Stimulated activated CD8-positive, alpha-beta memory T cell treated with anti-CD3 and anti-CD28 coated beads, Interleukin-4, amount 100 ng/mL, for 48 hours (primary cell): ENCODE results near the gene IL23A.

Experiments used
- DNase-seq: peaks from one replicate; pipeline ENCODE4 v3.0.0-alpha.2; 2020

Gene IL23A

DNA sequence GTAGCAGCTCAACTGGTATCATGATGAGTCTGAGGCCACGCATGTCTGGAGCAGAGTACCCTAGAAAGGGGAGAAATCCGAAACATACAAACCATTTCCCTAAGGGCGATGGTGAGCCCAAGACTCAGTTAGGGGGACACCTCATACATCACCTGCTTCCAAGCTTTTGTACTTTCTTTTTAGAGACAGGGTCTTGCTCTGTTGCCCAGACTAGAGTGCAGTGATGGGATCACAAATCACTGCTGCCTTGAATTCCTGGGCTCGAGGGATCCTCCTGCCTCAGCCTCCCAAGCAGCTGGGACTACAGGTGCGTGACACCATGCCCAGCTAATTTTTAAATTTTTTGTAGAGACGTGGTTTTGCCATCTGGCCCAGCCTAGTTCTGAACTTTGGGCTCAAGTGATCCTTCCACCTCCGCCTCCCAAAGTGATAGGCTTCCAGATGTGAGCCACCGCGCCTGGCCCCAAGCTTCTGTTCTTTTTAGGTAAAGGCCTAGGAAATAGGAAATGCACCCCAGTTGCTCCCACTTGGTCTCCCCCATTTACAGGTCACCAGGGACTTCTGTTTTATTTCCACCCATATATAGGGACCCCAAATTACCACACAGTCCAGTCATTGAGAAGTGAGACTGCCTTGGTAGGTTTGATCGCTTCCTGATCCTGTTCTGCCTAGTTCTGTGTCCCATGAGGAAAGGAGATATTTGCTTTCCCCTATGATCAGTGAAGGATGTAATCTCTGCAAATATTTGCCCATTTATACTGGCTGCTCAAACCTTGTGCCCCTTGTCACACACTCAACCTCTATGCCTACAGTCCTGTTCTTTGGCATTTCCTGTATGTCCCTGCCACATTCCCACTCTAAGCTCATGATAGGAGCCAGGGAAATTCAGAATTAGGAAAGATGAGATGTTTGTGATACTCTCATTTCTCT, 23.7 kb downstream of the IL23A start, which contains the start of gene APOF:
Gene APOF, minus strand, starts transcription at position 728 of the 930 bp plus-strand sequence. Its CDS starts 112 bp downstream, at position 616.
- no peak for DNase-seq

DNA sequence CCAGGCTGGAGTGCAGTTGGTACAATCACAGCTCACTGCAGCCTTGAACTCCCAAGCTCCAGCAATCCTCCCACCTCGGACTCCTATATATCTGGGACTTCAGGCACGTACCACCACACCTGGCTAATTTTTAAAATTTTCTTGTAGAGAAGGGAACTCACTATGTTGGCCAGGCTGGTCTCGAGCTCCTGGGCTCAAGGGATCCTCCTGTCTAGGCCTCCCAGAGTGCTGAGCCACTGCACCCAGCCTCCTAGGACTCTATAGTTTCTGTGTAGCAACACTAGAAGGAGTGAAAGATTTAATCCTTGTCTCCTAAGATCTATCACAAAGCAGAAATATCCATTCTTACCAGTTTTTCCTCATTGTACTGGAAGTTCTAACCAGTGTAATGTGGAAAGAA, 28.3 kb downstream of the IL23A start:
- DNase-seq = no peak

DNA sequence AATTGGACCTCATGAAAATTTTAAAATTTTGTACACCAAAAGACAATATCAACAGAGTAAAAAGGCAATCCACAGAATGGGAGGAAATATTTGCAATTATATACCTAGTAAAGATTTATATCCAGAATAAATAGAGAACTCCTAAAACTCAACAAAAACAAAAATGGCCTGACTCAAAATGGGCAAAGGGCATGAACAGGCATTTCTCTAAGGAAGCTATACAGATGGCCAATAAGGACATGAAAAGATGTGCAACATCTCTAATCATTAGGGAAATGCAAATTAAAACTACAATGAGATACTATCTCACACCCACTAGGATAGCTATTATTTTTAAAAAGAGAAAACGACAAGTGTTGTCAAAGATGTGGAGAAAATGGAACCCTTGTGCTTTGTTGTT, 34.8 kb downstream of the IL23A start:
- no peak for DNase-seq

DNA sequence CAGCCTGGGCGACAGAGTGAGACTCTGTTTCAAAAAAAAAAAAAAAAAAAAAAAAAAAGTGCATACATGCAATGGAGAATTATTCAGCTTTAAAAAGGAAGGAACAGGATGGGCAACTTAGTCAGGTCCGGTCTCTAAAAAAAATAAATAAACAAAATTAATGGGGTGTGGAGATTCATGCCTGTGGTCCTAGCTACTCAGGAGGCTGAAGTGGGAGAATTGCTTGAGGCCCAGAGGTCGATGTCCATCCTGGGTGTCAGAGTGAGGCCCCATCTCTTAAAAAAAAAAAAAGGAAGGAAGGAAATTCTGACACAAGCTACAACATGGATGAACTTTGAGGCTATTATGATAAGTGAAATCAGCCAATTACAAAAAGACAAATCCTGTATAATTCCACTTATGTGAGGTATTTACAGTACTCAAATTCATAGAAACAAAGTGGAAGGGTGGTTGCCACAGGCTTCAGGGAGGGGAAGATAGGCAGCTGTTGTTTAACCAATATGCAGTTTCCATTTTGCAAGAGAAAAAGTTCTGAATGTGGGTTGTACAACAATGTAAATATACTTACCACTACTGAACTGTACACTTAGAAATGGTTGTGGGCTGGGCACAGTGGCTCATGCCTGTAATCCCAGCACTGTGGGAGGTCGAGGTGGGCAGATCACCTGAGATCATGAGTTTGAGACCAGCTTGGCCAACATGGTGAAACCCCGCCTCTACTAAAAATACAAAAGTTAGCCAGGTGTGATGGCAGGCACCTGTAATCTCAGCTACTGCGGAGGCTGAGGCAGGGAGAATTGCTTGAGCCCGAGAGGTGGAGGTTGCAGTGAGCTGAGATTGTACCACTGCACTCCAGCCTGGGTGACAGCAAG, 36.3 kb downstream of the IL23A start:
- DNase-seq = no peak

DNA sequence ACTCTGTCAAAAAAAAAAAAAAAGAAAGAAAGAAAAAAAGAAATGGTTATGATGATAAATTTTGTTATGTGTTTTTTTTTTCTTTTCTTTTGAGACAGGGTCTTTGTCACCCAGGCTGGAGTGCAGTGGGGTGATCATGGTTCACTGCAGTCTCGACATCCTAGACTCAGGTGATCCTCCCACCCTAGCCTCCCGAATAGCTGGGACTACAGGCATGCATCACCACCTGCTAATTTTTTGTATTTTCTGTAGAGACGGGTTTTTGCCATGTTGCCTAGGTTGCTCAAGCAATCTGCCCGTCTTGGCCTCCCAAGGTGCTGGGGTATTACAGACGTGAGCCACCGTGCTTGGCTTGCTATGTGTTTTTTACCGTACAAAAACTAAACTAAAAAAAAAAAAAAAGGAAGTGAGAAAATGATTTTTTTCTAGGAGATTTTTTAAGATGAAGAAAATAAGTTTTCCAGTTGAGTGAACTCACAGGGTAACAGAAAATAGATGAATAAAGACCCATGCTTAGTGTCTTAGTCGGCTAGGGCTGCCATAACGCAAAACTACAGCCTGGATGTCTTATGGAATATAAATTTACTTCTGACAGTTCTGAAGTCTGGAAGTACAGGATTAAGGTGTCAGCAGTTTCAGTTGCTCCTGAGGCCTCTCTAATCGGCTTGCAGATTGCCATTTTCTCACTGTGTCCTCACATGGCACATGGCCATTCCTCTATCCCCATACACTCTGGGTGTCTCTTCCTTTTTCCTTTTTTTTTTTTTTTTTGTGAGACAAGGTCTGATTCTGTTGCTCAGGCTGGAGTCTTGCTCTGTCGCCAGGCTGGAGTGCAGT, 37.1 kb downstream of the IL23A start:
- no peak for DNase-seq

DNA sequence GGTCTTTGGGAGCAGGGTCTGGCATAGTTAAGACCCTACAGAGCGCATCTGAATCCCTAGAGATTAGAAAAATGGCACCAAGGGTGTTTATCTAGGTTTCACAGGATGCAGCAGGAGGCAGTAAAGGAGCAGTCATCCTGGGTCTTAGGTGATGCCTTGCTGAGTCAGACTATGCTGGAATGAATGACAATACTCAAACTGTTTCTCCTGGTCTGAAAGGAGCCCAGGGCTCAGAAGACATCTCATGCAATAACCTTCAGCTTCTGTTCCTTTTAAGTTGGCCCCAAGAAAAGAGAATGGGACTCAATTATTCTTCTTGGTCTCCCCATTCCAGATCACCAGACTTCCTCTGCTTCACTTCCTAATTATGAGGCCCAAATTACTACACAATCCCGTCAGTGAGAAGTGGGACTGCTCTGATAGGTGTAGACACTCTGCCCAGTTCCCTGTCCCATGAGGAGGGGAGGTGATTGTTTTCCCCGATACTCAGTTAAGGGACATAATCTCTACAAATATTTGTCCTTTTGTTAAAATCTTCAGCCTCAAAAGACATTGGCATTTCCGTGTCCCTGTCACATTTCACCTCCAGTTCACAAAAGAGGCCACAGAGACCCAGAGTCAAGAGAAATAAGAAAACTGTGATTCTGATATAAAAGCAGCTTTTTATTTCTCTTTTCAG, 38.8 kb downstream of the IL23A start:
- no peak for DNase-seq

DNA sequence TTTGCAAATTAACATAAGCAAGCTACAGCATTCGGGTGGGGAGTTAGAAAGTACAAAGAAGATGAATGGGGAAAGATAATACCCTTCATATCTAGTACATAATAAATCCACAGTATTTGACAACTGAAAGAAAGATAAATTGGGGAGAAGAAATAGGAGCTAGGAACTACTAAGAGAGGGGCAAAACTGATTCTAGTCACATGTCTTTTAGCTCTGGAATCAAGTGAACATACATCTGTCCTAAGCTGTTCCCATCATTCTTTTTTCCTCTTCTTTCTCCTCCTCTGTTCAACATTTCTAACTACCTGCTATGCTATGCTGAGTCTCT, 39.3 kb downstream of the IL23A start:
- no peak for DNase-seq

DNA sequence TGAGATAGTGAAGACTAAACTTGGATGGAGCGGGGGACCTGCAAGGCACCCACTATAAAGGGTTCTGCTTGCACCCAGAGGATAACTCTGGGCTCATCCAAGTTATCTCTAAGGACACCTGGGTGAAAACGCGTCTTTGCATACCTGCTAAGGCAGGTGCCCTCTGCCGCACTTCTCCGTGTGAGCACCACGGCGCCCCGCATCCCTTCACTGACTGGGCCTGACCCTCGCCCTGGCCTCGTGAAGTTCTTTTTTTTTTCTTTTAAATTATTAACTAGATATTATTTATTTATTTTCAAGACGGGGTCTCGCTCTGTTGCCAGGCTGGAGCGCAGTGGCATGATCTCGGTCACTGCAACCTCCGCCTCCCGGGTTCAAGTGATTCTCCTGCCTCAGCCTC, 43.9 kb downstream of the IL23A start:
- no peak for DNase-seq

DNA sequence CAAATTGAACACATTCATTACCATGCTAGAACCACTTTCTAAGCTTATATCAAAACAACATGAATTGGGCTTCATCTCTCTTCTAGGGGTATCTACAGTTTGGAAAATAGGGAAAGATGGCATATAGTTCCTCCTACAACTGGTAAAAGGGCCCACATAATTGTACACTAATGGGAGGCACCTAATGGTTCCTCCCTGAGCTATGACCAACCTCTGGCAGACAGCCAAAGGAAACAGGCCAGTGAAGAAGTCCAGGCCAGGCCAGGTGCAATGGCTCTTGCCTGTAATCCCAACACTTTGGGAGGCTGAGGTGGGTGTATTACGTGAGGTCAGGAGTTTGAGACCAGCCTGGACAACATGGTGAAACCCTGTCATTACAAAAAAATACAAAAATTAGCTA, 47.2 kb downstream of the IL23A start:
- DNase-seq = no peak

DNA sequence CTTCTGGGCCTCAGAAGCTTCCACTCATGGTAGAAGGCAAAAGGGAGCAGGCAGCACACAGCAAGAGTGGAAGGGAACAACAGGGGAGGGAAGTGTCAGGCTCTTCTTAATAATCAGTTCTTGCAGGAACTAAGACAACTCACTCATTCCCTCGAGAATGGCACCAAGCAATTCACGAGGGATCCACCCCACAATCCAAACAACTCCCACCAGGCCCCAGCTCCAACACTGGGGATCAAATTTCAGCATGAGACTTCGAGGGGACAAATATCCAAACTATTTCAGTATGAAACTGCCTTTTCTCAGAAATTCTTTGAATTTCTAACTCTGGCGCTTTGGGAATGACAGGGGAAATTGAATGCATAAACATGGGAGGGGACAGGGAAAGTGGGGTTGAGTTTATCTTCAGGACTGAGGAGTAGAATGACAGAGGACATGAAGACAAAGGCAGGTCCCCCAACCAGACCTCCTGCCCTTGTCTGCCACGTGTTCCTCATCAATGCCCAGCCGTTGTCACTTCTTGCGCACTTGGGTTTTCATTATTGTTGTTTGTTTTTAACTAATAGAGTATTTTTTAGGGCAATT, 48.6 kb downstream of the IL23A start:
- DNase-seq = no peak

DNA sequence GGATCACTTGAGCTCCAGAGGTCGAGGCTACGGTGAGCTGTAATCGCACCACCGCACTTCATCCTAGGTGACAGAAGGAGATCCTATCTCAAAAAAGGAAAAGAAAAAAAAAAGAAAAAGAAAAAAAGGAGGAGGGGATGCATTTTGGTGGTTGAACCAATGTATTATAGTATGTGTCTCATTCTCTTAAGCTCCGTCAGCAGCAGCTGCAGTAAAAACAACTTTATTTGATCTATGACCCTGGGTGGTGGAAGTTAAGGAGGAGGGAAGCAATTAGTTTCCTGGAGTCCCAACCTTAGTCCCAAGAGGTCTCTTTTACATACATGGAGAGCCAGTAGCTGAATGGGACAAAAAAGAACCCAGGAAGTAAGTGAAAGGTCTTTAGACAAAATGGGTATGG, 50.7 kb downstream of the IL23A start:
- no peak for DNase-seq
